Testis (tissue), 2 donors: Measurements from ENCODE around the gene COLQ.

Experiments used
- CTCF ChIP-seq, 3 experiments: fragments of 450-650 bp in 2 of 3; fragments of 200-600 bp in 1 of 3; sonication (generic) in 1 of 3; IDR thresholded peaks; one replicate each; pipeline ENCODE4 v1.5.1; 2016 to 2019; ENCODE audit warnings: antibody characterized with exemption in 3 of 3, mild to moderate bottlenecking in 2 of 3, moderate library complexity in 1 of 3
- POLR2A ChIP-seq: fragments of 450-650 bp; IDR thresholded peaks from one replicate; pipeline ENCODE4 v1.6.1; 2017; ENCODE audit warnings: antibody characterized with exemption, mild to moderate bottlenecking, moderate library complexity

DNA sequence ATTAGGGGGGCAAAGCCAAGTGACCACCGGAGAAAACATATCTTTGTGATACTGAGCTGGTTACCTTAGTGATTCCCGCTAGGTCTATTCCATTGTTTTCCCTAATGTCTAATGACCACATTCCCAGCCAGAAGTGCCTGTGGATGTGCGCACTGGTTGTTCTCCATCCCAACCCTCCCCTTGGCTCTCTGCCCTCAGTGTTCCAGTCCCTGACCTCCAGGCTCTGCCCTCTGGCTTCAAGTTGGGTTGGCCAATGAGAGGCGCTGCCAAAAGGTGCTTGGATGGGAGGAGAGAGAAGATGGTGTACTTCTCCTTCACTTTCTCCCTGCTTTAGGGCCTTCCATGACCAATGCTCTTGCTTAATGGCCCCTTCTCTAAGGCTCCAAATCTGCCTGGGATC is 2.4 kb downstream of the COLQ start:
- TF ChIP-seq CTCF (IDR thresholded peaks at IDR 0.05) = no peak
- TF ChIP-seq POLR2A = no peak
